HepG2 (cell line): ENCODE results near the gene DHX8. TPM values are rescaled to one million over a fixed set of nuclear protein-coding genes. Genes with fewer than 3 reads are reported as not detected.

Experiments
- ATAC-seq: fragments of 200-7000 bp; cut with Tn5 transposase; 3 replicates; pipeline ENCODE4 v1.9.1; 2020; ENCODE audit warnings: mild to moderate bottlenecking, moderate library complexity
- BruUV-seq: library from RNA; stranded (reverse); fragments of 400-500 nt; replicated peaks from 2 replicates; lab custom pipeline; 2021; lab: Mats Ljungman, UMichigan
- CTCF ChIA-PET: fragments of 300-600 bp; formaldehyde crosslinking; extraction: SDS; loops from one replicate; lab custom pipeline; 2021; ENCODE audit warnings: low total read pairs, inconsistent platforms, low intra/inter-chr PET ratio; lab: Yijun Ruan, JAX
- POLR2A ChIA-PET: fragments of 350-600 bp; sonication (Branson Sonifier 250); formaldehyde crosslinking; loops from one replicate; lab custom pipeline; 2020; ENCODE audit warnings: antibody characterized with exemption, inconsistent platforms; lab: Yijun Ruan, JAX
- DNase-seq: peaks from one replicate; pipeline ENCODE4 v3.0.0-alpha.2; 2015; ENCODE audit warnings: low spot score
- FAIRE-seq: peaks from 3 replicates; lab custom pipeline; 2011; peaks lifted over from hg19 to GRCh38; lab: Jason Lieb, UNC
- H2AFZ ChIP-seq: one replicate; pipeline ENCODE4 v1.6.1; 2011; ENCODE audit warnings: low read length, inconsistent platforms
- H3K27ac ChIP-seq: fragments of 300-600 bp; 3 replicates; pipeline ENCODE4 v1.8.0; 2011; ENCODE audit warnings: mixed run types, mild to moderate bottlenecking, mixed read lengths, low read length, inconsistent platforms; ENCODE audit not compliant: insufficient read depth; ENCODE audit errors: extremely low read length
- H3K27me3 ChIP-seq, 2 experiments: fragments of 200-600 bp in 1 of 2; 2 replicates in 1 of 2; 3 replicates in 1 of 2; pipeline versions ENCODE4 v1.6.0 to v1.8.0; 2011; ENCODE audit warnings: low read length in 2 of 2, mild to moderate bottlenecking in 2 of 2, moderate library complexity in 2 of 2, inconsistent platforms in 1 of 2; ENCODE audit not compliant: insufficient read depth in 2 of 2, control insufficient read depth in 1 of 2
- H3K36me3 ChIP-seq, 2 experiments: fragments of 200-600 bp in 1 of 2; replicated peaks in 1 of 2; 2 replicates in 1 of 2; 3 replicates in 1 of 2; pipeline versions ENCODE4 v1.5.1 to v1.8.0; 2011; ENCODE audit warnings: low read length in 2 of 2, inconsistent platforms in 1 of 2; ENCODE audit not compliant: insufficient read depth in 2 of 2, control insufficient read depth in 1 of 2
- H3K4me1 ChIP-seq: 2 replicates; pipeline ENCODE4 v1.5.1; 2012; ENCODE audit warnings: low read length, inconsistent platforms; ENCODE audit not compliant: insufficient read depth
- H3K4me2 ChIP-seq: 2 replicates; pipeline ENCODE4 v1.6.0; 2011; ENCODE audit warnings: low read depth, low read length, inconsistent platforms
- H3K4me3 ChIP-seq, 3 experiments: fragments of 200-600 bp in 1 of 3; sonication (generic), shearing (Covaris generic) in 1 of 3; replicated peaks in 1 of 3; 2 replicates each; pipeline ENCODE4 v1.5.1; 2011 to 2016; ENCODE audit warnings: low read length in 3 of 3, inconsistent platforms in 2 of 3, low read depth in 2 of 3, mild to moderate bottlenecking in 2 of 3, control low read depth in 1 of 3, mixed read lengths in 1 of 3; ENCODE audit not compliant: insufficient read depth in 1 of 3
- H3K79me2 ChIP-seq: one replicate; pipeline ENCODE4 v1.6.1; 2011; ENCODE audit warnings: low read length, inconsistent platforms; ENCODE audit not compliant: insufficient read depth
- H3K9ac ChIP-seq: 2 replicates; pipeline ENCODE4 v1.6.0; 2011; ENCODE audit warnings: mild to moderate bottlenecking, low read depth, low read length, inconsistent platforms; ENCODE audit not compliant: insufficient read depth
- H3K9me3 ChIP-seq: 2 replicates; pipeline ENCODE4 v1.5.1; 2012; ENCODE audit warnings: mild to moderate bottlenecking, low read length
- H4K20me1 ChIP-seq: 2 replicates; pipeline ENCODE4 v1.6.0; 2011; ENCODE audit warnings: inconsistent platforms, mild to moderate bottlenecking, low read length, moderate library complexity; ENCODE audit not compliant: insufficient read depth
- CERS6 ChIP-seq: sonication (generic); formaldehyde crosslinking; IDR thresholded peaks from 2 replicates; pipeline ENCODE4 v1.5.0; 2020; ENCODE audit warnings: missing genetic modification reagents
- GRHL1 ChIP-seq: sonication (generic); formaldehyde crosslinking; conservative IDR thresholded peaks from 2 replicates; pipeline ENCODE4 v1.8.0; 2022; ENCODE audit warnings: missing genetic modification reagents
- GTF3A ChIP-seq: sonication (generic); formaldehyde crosslinking; conservative IDR thresholded peaks from 2 replicates; pipeline ENCODE4 v1.4.0; 2020; ENCODE audit warnings: mild to moderate bottlenecking, missing genetic modification reagents
- IKZF4 ChIP-seq: sonication (generic); formaldehyde crosslinking; IDR thresholded peaks from 2 replicates; pipeline ENCODE4 v1.5.1; 2020; ENCODE audit warnings: borderline replicate concordance, mild to moderate bottlenecking, low read depth, missing genetic modification reagents; ENCODE audit errors: not compliant biosample characterization
- KMT2A ChIP-seq: sonication (generic); formaldehyde crosslinking; IDR thresholded peaks from 2 replicates; pipeline ENCODE4 v1.4.0; 2020; ENCODE audit warnings: missing genetic modification reagents
- MAF1 ChIP-seq: sonication (generic); formaldehyde crosslinking; IDR thresholded peaks from 2 replicates; pipeline ENCODE4 v1.5.0; 2020; ENCODE audit warnings: missing genetic modification reagents, borderline replicate concordance
- PCBP1 ChIP-seq: fragments of 200-400 bp; formaldehyde crosslinking; IDR thresholded peaks from 2 replicates; pipeline ENCODE4 v1.6.1; 2017; ENCODE audit warnings: mild to moderate bottlenecking, low read depth, low read length, borderline replicate concordance
- SMYD3 ChIP-seq: sonication (generic); formaldehyde crosslinking; IDR thresholded peaks from 2 replicates; pipeline ENCODE4 v1.8.1; 2023; ENCODE audit warnings: mild to moderate bottlenecking, missing genetic modification reagents
- SRSF9 ChIP-seq: fragments of 200-400 bp; formaldehyde crosslinking; IDR thresholded peaks from 2 replicates; pipeline ENCODE4 v1.6.1; 2018; ENCODE audit warnings: borderline replicate concordance, mild to moderate bottlenecking, low read depth, low read length; ENCODE audit not compliant: insufficient read depth, poor library complexity, severe bottlenecking
- ZBED4 ChIP-seq: sonication (generic); formaldehyde crosslinking; IDR thresholded peaks from 2 replicates; pipeline ENCODE4 v1.4.0; 2020; ENCODE audit warnings: missing genetic modification reagents, borderline replicate concordance
- ZFP1 ChIP-seq: IDR thresholded peaks from 2 replicates; pipeline ENCODE4 v1.6.1; 2016
- ZNF138 ChIP-seq: sonication (generic); formaldehyde crosslinking; IDR thresholded peaks from 2 replicates; pipeline ENCODE4 v1.5.0; 2020; ENCODE audit warnings: mild to moderate bottlenecking, low read depth, missing genetic modification reagents
- ZNF260 ChIP-seq: sonication (generic); formaldehyde crosslinking; IDR thresholded peaks from 2 replicates; pipeline ENCODE4 v1.4.0; 2020; ENCODE audit warnings: missing genetic modification reagents, low read depth, mild to moderate bottlenecking, borderline replicate concordance
- ZNF329 ChIP-seq: sonication (generic); formaldehyde crosslinking; IDR thresholded peaks from 2 replicates; pipeline ENCODE4 v1.9.0; 2021; ENCODE audit warnings: low read depth, mild to moderate bottlenecking, missing genetic modification reagents
- ZNF850 ChIP-seq: sonication (generic); formaldehyde crosslinking; conservative IDR thresholded peaks from 2 replicates; pipeline ENCODE4 v1.9.0; 2021; ENCODE audit warnings: mild to moderate bottlenecking, missing genetic modification reagents
- ZNF883 ChIP-seq: sonication (generic); formaldehyde crosslinking; IDR thresholded peaks from 2 replicates; pipeline ENCODE4 v1.5.1; 2020; ENCODE audit warnings: mild to moderate bottlenecking, missing genetic modification reagents; ENCODE audit errors: not compliant biosample characterization
- WGBS: methylation state at CpG from one replicate; pipeline ENCODE4 v1.1.6; 2017; ENCODE audit warnings: low lambda C conversion rate; 5-methylcytosine and 5-hydroxymethylcytosine counted together
- in situ Hi-C: cut with HindIII; loops from 2 replicates; pipeline ENCODE4 v1.10.0; 2017; ENCODE audit warnings: low pct_unique_long_range_greater_than_20kb; ENCODE audit not compliant: extremely low pct_ligation_motif_present
- intact Hi-C: fragments of 100-400 bp; cut with micrococcal nuclease; formaldehyde crosslinking; loops from one replicate; pipeline ENCODE4 v1.10.0; 2022; ENCODE audit not compliant: unreplicated experiment
- polyA plus RNA-seq, 8 experiments: library from polyadenylated mRNA; depleted of rRNA in 3 of 8; stranded (reverse) in 7 of 8; unstranded in 1 of 8; fragments of >200 nt; fragmentation: Illumina TruSeq in 4 of 8; extraction: Trizol in 4 of 8; gene quantifications; 2 replicates each; pipeline versions ENCODE4 v1.2.1 to v1.2.3, GENCODE V29; 2011 to 2016; ENCODE audit warnings: low read depth in 4 of 8, missing spikeins in 1 of 8, mixed read lengths in 1 of 8; ENCODE audit not compliant: insufficient read depth in 1 of 8
- total RNA-seq, 5 experiments: library from RNA; depleted of rRNA; stranded (reverse); fragments of >200 nt; fragmentation: Illumina TruSeq; extraction: Trizol; gene quantifications; 2 replicates each; pipeline ENCODE4 v1.2.3, GENCODE V29; 2016; ENCODE audit warnings: low read depth in 1 of 5

The DHX8 gene
- total and polyA plus RNA-seq, 2 of the 13 experiments (the other 11 are each of a cell fraction or from before 2014, with no cell fraction given) = 24.8 to 48.9 TPM

GRCh38 chr17:43449470-43450248 lies 34.1 kb upstream of the DHX8 start:
- Histone ChIP-seq H3K27ac (peak overlapping the region; percentile 89), H3K9me3 (no peaks in the 10 kb centered on the region), H3K4me3 (peak overlapping the region; percentile 15 to 52 (median 32); a peak in 5 of 6 replicates), H2AFZ (no peak overlapping the region), H3K36me3 (no peaks in the 10 kb centered on the region), H3K4me1 (peaks cover 52% of the 10 kb centered on the region), H3K79me2 (no peaks in the 10 kb centered on the region), H3K27me3 (no peaks in the 10 kb centered on the region), H3K9ac (peak overlapping the region; percentile 65), H3K4me2 (peak overlapping the region; percentile 80), H4K20me1 (no peaks in the 10 kb centered on the region)
- intact Hi-C loops = loop anchor here (1.0 to 5.0 kb wide), 2 partner anchors 20 to 712 kb away; no protein-coding TSS in a partner anchor
- TSS peak; percentile 83 for BruUV-seq
- 0% methylated on average over 8 of the region's 8 CpGs for WGBS
- in situ Hi-C loops = no loop called here
- FAIRE-seq (peak; percentile 100), DNase-seq (peak; percentile 97), ATAC-seq (peak; percentile 96)
- ChIA-PET CTCF (interaction anchor here (1.6 kb wide), 1 partner anchor 34 kb away, joined by 8 read pairs; the partner anchor contains the start of gene DHX8), POLR2A (interaction anchor here (0.8 to 2.3 kb wide), 27 partner anchors 8 to 89 kb away, joined by 3 to 38 read pairs (median 6); partner anchors contain the start of genes ARL4D and DHX8)
- no peak for TF ChIP-seq ZNF883
- no peak for TF ChIP-seq CERS6 (CRISPR knock-in tag)
- no peak for TF ChIP-seq ZNF329
- TF ChIP-seq SRSF9 = no peak
- no peak for TF ChIP-seq IKZF4 (CRISPR knock-in tag)
- TF ChIP-seq GTF3A = no peak
- TF ChIP-seq ZBED4 (CRISPR knock-in tag) = peak; percentile 70; the same call in 1 of the 2 replicates
- no peak for TF ChIP-seq ZNF260 (CRISPR knock-in tag)
- no peak for TF ChIP-seq MAF1 (CRISPR knock-in tag)
- TF ChIP-seq GRHL1 (CRISPR knock-in tag) = no peak
- TF ChIP-seq ZNF850 = no peak
- no peak for TF ChIP-seq SMYD3 (CRISPR knock-in tag)
- no peak for TF ChIP-seq PCBP1
- TF ChIP-seq ZNF138 = no peak
- TF ChIP-seq KMT2A (CRISPR knock-in tag) = no peak
- TF ChIP-seq ZFP1 (CRISPR knock-in tag) = peak; percentile 88
